ENCODE data around the gene CPVL.

The CPVL gene

DNA sequence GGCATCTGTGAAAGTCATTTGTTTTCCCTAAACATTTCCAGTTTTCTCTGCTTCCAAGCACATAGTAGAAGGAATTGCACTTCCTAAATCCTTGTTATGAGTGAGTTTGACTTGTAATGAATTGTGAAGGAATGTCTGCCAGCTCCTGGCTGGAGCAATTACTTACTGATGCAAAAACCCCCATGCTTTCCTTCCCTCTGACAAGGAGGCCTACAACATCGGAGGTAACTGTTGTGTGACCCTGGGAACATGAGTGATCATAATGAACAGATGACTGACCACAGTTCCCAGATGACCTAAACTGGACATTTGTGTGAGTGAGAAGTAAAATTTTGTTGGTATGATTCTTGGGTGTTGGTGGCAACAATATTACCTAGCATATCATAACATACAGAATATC lies 21.4 kb upstream of the CPVL start:
- Histone ChIP-seq H3K27ac (ENCODE audit: poor library complexity, severe bottlenecking) (no peak overlapping the region), H3K36me3 (ENCODE audit: low read depth) (no peaks in the 10 kb centered on the region), H3K4me1 (ENCODE audit: insufficient read depth, poor library complexity, severe bottlenecking) (no peaks in the 10 kb centered on the region), H3K27me3 (ENCODE audit: insufficient read depth, poor library complexity, severe bottlenecking) (no peaks in the 10 kb centered on the region), H3K9me3 (ENCODE audit: severe bottlenecking) (no peaks in the 10 kb centered on the region), H3K4me3 (ENCODE audit: severe bottlenecking) (no peak overlapping the region)
- DNase-seq (ENCODE audit: low spot score), result no peak
- ATAC-seq (ENCODE audit: low read depth), result no peak
- TF ChIP-seq, protein P1, sequence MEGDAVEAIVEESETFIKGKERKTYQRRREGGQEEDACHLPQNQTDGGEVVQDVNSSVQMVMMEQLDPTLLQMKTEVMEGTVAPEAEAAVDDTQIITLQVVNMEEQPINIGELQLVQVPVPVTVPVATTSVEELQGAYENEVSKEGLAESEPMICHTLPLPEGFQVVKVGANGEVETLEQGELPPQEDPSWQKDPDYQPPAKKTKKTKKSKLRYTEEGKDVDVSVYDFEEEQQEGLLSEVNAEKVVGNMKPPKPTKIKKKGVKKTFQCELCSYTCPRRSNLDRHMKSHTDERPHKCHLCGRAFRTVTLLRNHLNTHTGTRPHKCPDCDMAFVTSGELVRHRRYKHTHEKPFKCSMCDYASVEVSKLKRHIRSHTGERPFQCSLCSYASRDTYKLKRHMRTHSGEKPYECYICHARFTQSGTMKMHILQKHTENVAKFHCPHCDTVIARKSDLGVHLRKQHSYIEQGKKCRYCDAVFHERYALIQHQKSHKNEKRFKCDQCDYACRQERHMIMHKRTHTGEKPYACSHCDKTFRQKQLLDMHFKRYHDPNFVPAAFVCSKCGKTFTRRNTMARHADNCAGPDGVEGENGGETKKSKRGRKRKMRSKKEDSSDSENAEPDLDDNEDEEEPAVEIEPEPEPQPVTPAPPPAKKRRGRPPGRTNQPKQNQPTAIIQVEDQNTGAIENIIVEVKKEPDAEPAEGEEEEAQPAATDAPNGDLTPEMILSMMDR (IDR thresholded peaks at IDR 0.05; ENCODE audit: poor library complexity, severe bottlenecking), result no peak

DNA sequence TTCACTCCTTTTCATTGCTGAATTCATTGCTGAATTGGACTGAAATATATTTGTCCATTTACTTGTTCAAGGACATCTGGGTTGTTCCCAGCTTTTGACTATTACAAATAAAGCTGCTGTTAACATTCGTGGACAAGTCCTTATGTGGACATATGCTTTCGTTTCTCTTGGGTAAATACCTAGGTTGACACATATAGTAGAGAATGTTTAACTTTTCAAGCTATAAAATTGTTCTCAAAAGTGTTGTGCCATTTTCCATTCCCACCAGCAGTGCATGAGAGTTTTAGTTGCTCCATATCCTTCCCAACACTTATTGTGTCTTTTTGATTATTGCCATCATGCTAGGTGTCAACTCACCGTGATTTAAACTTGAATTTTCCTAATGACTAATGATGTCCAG lies 17.5 kb upstream of the CPVL start:
- ATAC-seq (ENCODE audit: low read depth), result no peak
- Histone ChIP-seq H3K27ac (ENCODE audit: poor library complexity, severe bottlenecking) (no peak overlapping the region), H3K36me3 (ENCODE audit: low read depth) (no peaks in the 10 kb centered on the region), H3K4me3 (ENCODE audit: severe bottlenecking) (no peak overlapping the region), H3K4me1 (ENCODE audit: insufficient read depth, poor library complexity, severe bottlenecking) (no peaks in the 10 kb centered on the region), H3K27me3 (ENCODE audit: insufficient read depth, poor library complexity, severe bottlenecking) (no peaks in the 10 kb centered on the region), H3K9me3 (ENCODE audit: severe bottlenecking) (no peaks in the 10 kb centered on the region)
- DNase-seq (ENCODE audit: low spot score), result no peak
- TF ChIP-seq, protein P1 (IDR thresholded peaks at IDR 0.05; ENCODE audit: poor library complexity, severe bottlenecking), result no peak

DNA sequence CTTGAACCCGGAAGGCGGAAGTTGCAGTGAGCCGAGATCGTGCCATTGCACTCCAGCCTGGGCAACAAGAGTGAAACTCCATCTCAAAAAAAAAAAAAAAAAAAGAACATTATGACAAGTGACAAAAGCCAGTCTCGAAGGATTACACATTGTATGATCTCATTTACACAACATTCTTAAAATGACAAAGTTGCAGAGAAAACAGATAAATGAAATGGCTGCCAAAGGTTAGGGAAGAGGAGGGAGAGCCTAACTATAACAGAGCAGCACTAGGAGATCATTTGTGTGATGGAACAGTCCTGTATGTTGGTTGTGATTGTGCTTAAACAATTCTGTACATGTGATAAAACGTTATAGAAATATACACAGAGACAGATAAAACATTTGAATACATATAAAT lies 16.2 kb upstream of the CPVL start:
- Histone ChIP-seq H3K27ac (ENCODE audit: poor library complexity, severe bottlenecking) (no peak overlapping the region), H3K4me3 (ENCODE audit: severe bottlenecking) (no peak overlapping the region), H3K4me1 (ENCODE audit: insufficient read depth, poor library complexity, severe bottlenecking) (no peaks in the 10 kb centered on the region), H3K9me3 (ENCODE audit: severe bottlenecking) (no peaks in the 10 kb centered on the region), H3K36me3 (ENCODE audit: low read depth) (no peaks in the 10 kb centered on the region), H3K27me3 (ENCODE audit: insufficient read depth, poor library complexity, severe bottlenecking) (no peaks in the 10 kb centered on the region)
- ATAC-seq (ENCODE audit: low read depth), result no peak
- DNase-seq (ENCODE audit: low spot score), result no peak
- TF ChIP-seq, protein P1 (IDR thresholded peaks at IDR 0.05; ENCODE audit: poor library complexity, severe bottlenecking), result no peak

DNA sequence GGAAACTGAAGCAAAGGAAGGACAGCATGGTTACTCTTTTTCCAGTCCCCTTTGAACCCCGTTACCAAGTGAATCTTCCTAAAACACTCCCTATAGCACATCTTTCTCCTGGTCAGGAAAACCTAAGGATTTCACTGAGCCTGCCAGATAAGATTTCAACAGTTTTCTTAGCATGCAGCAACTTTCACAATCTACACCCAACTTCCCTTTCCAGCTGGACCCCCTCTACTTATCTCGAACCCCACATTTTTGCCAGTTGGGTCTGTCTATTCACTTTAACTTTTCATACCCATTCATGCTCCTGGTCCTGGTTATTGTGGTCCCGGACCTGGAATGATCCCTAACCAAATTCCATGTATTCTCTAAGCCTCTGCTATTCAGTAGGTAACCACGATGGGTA lies 14.9 kb upstream of the CPVL start:
- no peaks in the 10 kb centered on the region for H3K4me1 ChIP-seq (ENCODE audit: insufficient read depth, poor library complexity, severe bottlenecking)
- TF ChIP-seq, protein P1 (IDR thresholded peaks at IDR 0.05; ENCODE audit: poor library complexity, severe bottlenecking), result no peak
- H3K36me3 ChIP-seq (ENCODE audit: low read depth), result no peaks in the 10 kb centered on the region
- H3K4me3 ChIP-seq (ENCODE audit: severe bottlenecking), result no peak overlapping the region
- H3K27me3 ChIP-seq (ENCODE audit: insufficient read depth, poor library complexity, severe bottlenecking), result no peaks in the 10 kb centered on the region
- no peaks in the 10 kb centered on the region for H3K9me3 ChIP-seq (ENCODE audit: severe bottlenecking)
- DNase-seq (ENCODE audit: low spot score), result no peak
- H3K27ac ChIP-seq (ENCODE audit: poor library complexity, severe bottlenecking), result no peak overlapping the region
- ATAC-seq (ENCODE audit: low read depth), result no peak

DNA sequence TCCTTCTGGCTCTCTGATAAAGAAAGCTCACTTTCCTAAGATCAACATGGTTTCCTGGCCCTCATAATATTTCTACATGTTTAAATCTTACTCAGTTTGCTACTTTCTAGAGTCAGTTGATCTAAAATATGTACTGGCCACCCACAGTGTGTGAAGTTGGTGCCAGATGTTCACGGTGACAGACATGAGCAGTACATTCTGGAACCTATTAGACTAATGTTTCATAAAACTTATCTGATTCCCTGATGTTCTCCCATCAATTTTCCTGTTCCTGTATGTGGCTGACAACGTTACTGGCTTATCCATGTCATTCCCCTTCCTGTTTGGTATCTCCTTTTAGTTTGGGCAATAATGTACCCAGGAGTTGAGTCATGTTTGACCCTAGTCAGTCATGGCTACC lies 13.7 kb upstream of the CPVL start:
- H3K27ac ChIP-seq (ENCODE audit: poor library complexity, severe bottlenecking), result no peak overlapping the region

More for the DNA sequence above, 13.7 kb upstream of the CPVL start:
- TF ChIP-seq, protein P1 (IDR thresholded peaks at IDR 0.05; ENCODE audit: poor library complexity, severe bottlenecking), result no peak
- H3K36me3 ChIP-seq (ENCODE audit: low read depth), result no peaks in the 10 kb centered on the region
- DNase-seq (ENCODE audit: low spot score) (no peak), ATAC-seq (ENCODE audit: low read depth) (no peak)
- no peaks in the 10 kb centered on the region for H3K9me3 ChIP-seq (ENCODE audit: severe bottlenecking)
- no peaks in the 10 kb centered on the region for H3K4me1 ChIP-seq (ENCODE audit: insufficient read depth, poor library complexity, severe bottlenecking)
- H3K27me3 ChIP-seq (ENCODE audit: insufficient read depth, poor library complexity, severe bottlenecking), result no peaks in the 10 kb centered on the region
- no peak overlapping the region for H3K4me3 ChIP-seq (ENCODE audit: severe bottlenecking)

Measured in RWPE2 (cell line).